ENCODE results near the gene ATG16L1.

The ATG16L1 gene

GRCh38 chr2:233248999-233249398, 2.5 kb upstream of the ATG16L1 start:
- Histone ChIP-seq H3K36me3 (ENCODE audit: control insufficient read depth, insufficient read depth, low read length) (no peaks in the 10 kb centered on the region), H2AFZ (no peak overlapping the region), H3K4me1 (peaks cover 7% of the 10 kb centered on the region), H3K27me3 (ENCODE audit: control insufficient read depth, insufficient read depth, low read length) (no peaks in the 10 kb centered on the region), H3K27ac (no peak overlapping the region), H3K4me2 (ENCODE audit: low read length) (no peak overlapping the region), H3K79me2 (peaks cover 6% of the 10 kb centered on the region), H3K4me3 (ENCODE audit: low read depth, low read length) (no peak overlapping the region), H3K9me3 (ENCODE audit: control insufficient read depth, low read length) (no peaks in the 10 kb centered on the region), H3K9ac (no peak overlapping the region)
- TF ChIP-seq CTCF (IDR thresholded peaks at IDR 0.05) = no peak

GRCh38 chr2:233250568-233250967, 905 bp upstream of the ATG16L1 start:
- Histone ChIP-seq H3K4me3 (ENCODE audit: low read depth, low read length) (no peak overlapping the region), H3K27me3 (ENCODE audit: control insufficient read depth, insufficient read depth, low read length) (no peaks in the 10 kb centered on the region), H3K36me3 (ENCODE audit: control insufficient read depth, insufficient read depth, low read length) (no peaks in the 10 kb centered on the region), H3K9me3 (ENCODE audit: control insufficient read depth, low read length) (no peaks in the 10 kb centered on the region), H3K9ac (no peak overlapping the region), H3K4me1 (peaks cover 3% of the 10 kb centered on the region), H3K4me2 (ENCODE audit: low read length) (no peak overlapping the region), H3K27ac (no peak overlapping the region), H2AFZ (peak overlapping the region; percentile 98), H3K79me2 (peaks cover 6% of the 10 kb centered on the region)
- no peak for TF ChIP-seq CTCF (IDR thresholded peaks at IDR 0.05)

- peak overlapping the region; percentile 98 for H2AFZ ChIP-seq
- H3K36me3 ChIP-seq (ENCODE audit: control insufficient read depth, insufficient read depth, low read length) = no peaks in the 10 kb centered on the region
- no peaks in the 10 kb centered on the region for H3K9me3 ChIP-seq (ENCODE audit: control insufficient read depth, low read length)
- no peaks in the 10 kb centered on the region for H3K27me3 ChIP-seq (ENCODE audit: control insufficient read depth, insufficient read depth, low read length)
- peak overlapping the region; percentile 71 for H3K4me3 ChIP-seq (ENCODE audit: low read depth, low read length)
- H3K4me2 ChIP-seq (ENCODE audit: low read length) = no peak overlapping the region
- peaks cover 6% of the 10 kb centered on the region for H3K79me2 ChIP-seq
- H3K4me1 ChIP-seq = peaks cover 3% of the 10 kb centered on the region
- no peak for TF ChIP-seq CTCF (IDR thresholded peaks at IDR 0.05)
- H3K27ac ChIP-seq = peak overlapping the region; percentile 86
- no peak overlapping the region for H3K9ac ChIP-seq
Observed at GRCh38 chr2:233250985-233251305, 528 bp upstream of the ATG16L1 start.

DNA sequence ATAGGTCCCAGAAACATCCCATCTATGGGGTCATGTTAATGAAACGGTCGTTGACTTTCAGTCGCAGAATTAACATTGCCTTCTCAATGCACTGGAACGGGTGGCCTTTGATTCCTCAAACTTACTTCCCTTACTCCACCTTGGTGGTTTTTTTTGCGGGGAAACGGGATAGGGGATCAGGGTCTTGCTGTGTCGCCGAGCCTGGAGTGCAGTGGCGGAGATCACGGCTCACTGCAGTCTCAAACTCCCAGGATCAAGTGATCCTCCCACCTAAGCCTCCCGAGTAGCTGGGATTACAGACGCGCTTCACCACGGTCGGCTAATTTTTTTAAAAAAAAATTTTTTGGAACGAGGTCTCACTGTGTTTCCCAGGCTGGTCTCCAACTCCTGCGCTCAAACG, 754 bp downstream of the ATG16L1 start:
- peak overlapping the region; percentile 86 for H3K27ac ChIP-seq
- H3K4me1 ChIP-seq = peaks cover 3% of the 10 kb centered on the region
- no peaks in the 10 kb centered on the region for H3K36me3 ChIP-seq (ENCODE audit: control insufficient read depth, insufficient read depth, low read length)
- H3K79me2 ChIP-seq = peaks cover 8% of the 10 kb centered on the region
- peak overlapping the region; percentile 84 for H3K4me2 ChIP-seq (ENCODE audit: low read length)
- no peaks in the 10 kb centered on the region for H3K27me3 ChIP-seq (ENCODE audit: control insufficient read depth, insufficient read depth, low read length)
- peak overlapping the region; percentile 98 for H2AFZ ChIP-seq
- H3K4me3 ChIP-seq (ENCODE audit: low read depth, low read length) = peak overlapping the region; percentile 71
- peak overlapping the region; percentile 73 for H3K9ac ChIP-seq
- H3K9me3 ChIP-seq (ENCODE audit: control insufficient read depth, low read length) = no peaks in the 10 kb centered on the region
- no peak for TF ChIP-seq CTCF (IDR thresholded peaks at IDR 0.05)

- no peak overlapping the region for H3K4me3 ChIP-seq (ENCODE audit: low read depth, low read length)
- H3K4me2 ChIP-seq (ENCODE audit: low read length) = no peak overlapping the region
- H3K36me3 ChIP-seq (ENCODE audit: control insufficient read depth, insufficient read depth, low read length) = no peaks in the 10 kb centered on the region
- H2AFZ ChIP-seq = no peak overlapping the region
- no peak overlapping the region for H3K9ac ChIP-seq
- peaks cover 3% of the 10 kb centered on the region for H3K4me1 ChIP-seq
- H3K27ac ChIP-seq = no peak overlapping the region
- H3K27me3 ChIP-seq (ENCODE audit: control insufficient read depth, insufficient read depth, low read length) = no peaks in the 10 kb centered on the region
- H3K9me3 ChIP-seq (ENCODE audit: control insufficient read depth, low read length) = no peaks in the 10 kb centered on the region
- TF ChIP-seq CTCF (IDR thresholded peaks at IDR 0.05) = no peak
- H3K79me2 ChIP-seq = peaks cover 23% of the 10 kb centered on the region
Observed at GRCh38 chr2:233255151-233255550, 3.7 kb downstream of the ATG16L1 start.

All from parathyroid adenoma (tissue), 2 donors.